HepG2 (cell line): ENCODE data around the gene KATNB1. TPM values are rescaled to one million over a fixed set of nuclear protein-coding genes. Genes with fewer than 3 reads are reported as not detected.
A peak's percentile ranks its signal among the peaks of the same experiment; 100 is the strongest.

Experiments used
- CBFB ChIP-seq: sonication (generic); formaldehyde crosslinking; IDR thresholded peaks from 2 replicates; pipeline ENCODE4 v1.4.0; 2020; ENCODE audit warnings: missing genetic modification reagents
- CENPT ChIP-seq: sonication (generic); formaldehyde crosslinking; IDR thresholded peaks from 2 replicates; pipeline ENCODE4 v1.8.0; 2022; ENCODE audit warnings: low read depth, mild to moderate bottlenecking, moderate library complexity, missing genetic modification reagents
- ELF1 ChIP-seq: sonication (generic); formaldehyde crosslinking; IDR thresholded peaks from 2 replicates; pipeline ENCODE4 v1.4.0; 2020; ENCODE audit warnings: missing genetic modification reagents
- ETV5 ChIP-seq: IDR thresholded peaks from 2 replicates; pipeline ENCODE4 v1.6.1; 2018; ENCODE audit warnings: missing biosample characterization, missing genetic modification reagents, inconsistent platforms, borderline replicate concordance
- NR2F6 ChIP-seq, 2 experiments: IDR thresholded peaks; 2 replicates each; pipeline ENCODE4 v1.6.1; 2016; ENCODE audit warnings: antibody characterized with exemption in 1 of 2, mild to moderate bottlenecking in 1 of 2
- ONECUT2 ChIP-seq: sonication (generic); formaldehyde crosslinking; IDR thresholded peaks from 2 replicates; pipeline ENCODE4 v1.4.0; 2020; ENCODE audit warnings: missing genetic modification reagents
- PLRG1 ChIP-seq: fragments of 450-650 bp; conservative IDR thresholded peaks from 2 replicates; pipeline ENCODE4 v1.6.1; 2016
- TBL1XR1 ChIP-seq: fragments of 150-350 bp; IDR thresholded peaks from 2 replicates; pipeline ENCODE4 v1.6.1; 2014; ENCODE audit warnings: borderline replicate concordance, low read length; ENCODE audit not compliant: partially characterized antibody
- ZFAT ChIP-seq: sonication (generic); formaldehyde crosslinking; conservative IDR thresholded peaks from 2 replicates; pipeline ENCODE4 v1.8.1; 2023; ENCODE audit warnings: missing genetic modification reagents, inconsistent platforms
- ZFX ChIP-seq: sonication (generic); formaldehyde crosslinking; IDR thresholded peaks from 2 replicates; pipeline ENCODE4 v1.4.0; 2020; ENCODE audit warnings: mild to moderate bottlenecking, low read depth, missing genetic modification reagents, moderate library complexity
- ZMYM3 ChIP-seq: sonication (generic); formaldehyde crosslinking; IDR thresholded peaks from 2 replicates; pipeline ENCODE4 v1.5.1; 2020; ENCODE audit warnings: mild to moderate bottlenecking, missing genetic modification reagents
- ZNF674 ChIP-seq: sonication (generic); formaldehyde crosslinking; IDR thresholded peaks from 2 replicates; pipeline ENCODE4 v1.5.0; 2020; ENCODE audit warnings: low read depth, mild to moderate bottlenecking, missing genetic modification reagents
- ZNF7 ChIP-seq: IDR thresholded peaks from 2 replicates; pipeline ENCODE4 v1.6.1; 2016; ENCODE audit warnings: missing biosample characterization, missing genetic modification reagents
- ZNF737 ChIP-seq: sonication (generic); formaldehyde crosslinking; IDR thresholded peaks from 2 replicates; pipeline ENCODE4 v1.5.0; 2020; ENCODE audit warnings: missing genetic modification reagents, mild to moderate bottlenecking, borderline replicate concordance
- ZNF772 ChIP-seq: sonication (generic); formaldehyde crosslinking; IDR thresholded peaks from 2 replicates; pipeline ENCODE4 v1.5.0; 2020; ENCODE audit warnings: mild to moderate bottlenecking, missing genetic modification reagents
- ZNF891 ChIP-seq: sonication (generic); formaldehyde crosslinking; IDR thresholded peaks from 2 replicates; pipeline ENCODE4 v1.5.0; 2020; ENCODE audit warnings: mild to moderate bottlenecking, missing genetic modification reagents
- ZSCAN22 ChIP-seq: sonication (generic); formaldehyde crosslinking; IDR thresholded peaks from 2 replicates; pipeline ENCODE4 v1.4.0; 2020; ENCODE audit warnings: mild to moderate bottlenecking, missing genetic modification reagents
- ZSCAN29 ChIP-seq: sonication (generic); formaldehyde crosslinking; conservative IDR thresholded peaks from 2 replicates; pipeline ENCODE4 v1.4.0; 2020; ENCODE audit warnings: mild to moderate bottlenecking, missing genetic modification reagents
- polyA plus RNA-seq, 8 experiments: library from polyadenylated mRNA; depleted of rRNA in 3 of 8; stranded (reverse) in 7 of 8; unstranded in 1 of 8; fragments of >200 nt; fragmentation: Illumina TruSeq in 4 of 8; extraction: Trizol in 4 of 8; gene quantifications; 2 replicates each; pipeline versions ENCODE4 v1.2.1 to v1.2.3, GENCODE V29; 2011 to 2016; ENCODE audit warnings: low read depth in 4 of 8, missing spikeins in 1 of 8, mixed read lengths in 1 of 8; ENCODE audit not compliant: insufficient read depth in 1 of 8
- total RNA-seq, 5 experiments: library from RNA; depleted of rRNA; stranded (reverse); fragments of >200 nt; fragmentation: Illumina TruSeq; extraction: Trizol; gene quantifications; 2 replicates each; pipeline ENCODE4 v1.2.3, GENCODE V29; 2016; ENCODE audit warnings: low read depth in 1 of 5
- TF ChIP-seq, protein P1 (sequence below): IDR thresholded peaks from 2 replicates; pipeline ENCODE4 v1.6.1; 2016; ENCODE audit warnings: missing genetic modification reagents, missing compliant biosample characterization
- TF ChIP-seq, protein P2 (sequence below): sonication (generic); formaldehyde crosslinking; IDR thresholded peaks from 2 replicates; pipeline ENCODE4 v1.9.0; 2021; ENCODE audit warnings: missing genetic modification reagents, mild to moderate bottlenecking, borderline replicate concordance
- TF ChIP-seq, protein P3 (sequence below): sonication (generic); formaldehyde crosslinking; IDR thresholded peaks from 2 replicates; pipeline ENCODE4 v1.4.0; 2020; ENCODE audit warnings: missing genetic modification reagents, borderline replicate concordance
- TF ChIP-seq, protein P4 (sequence below): sonication (generic); formaldehyde crosslinking; IDR thresholded peaks from 2 replicates; pipeline ENCODE4 v1.5.0; 2020; ENCODE audit warnings: missing genetic modification reagents, mild to moderate bottlenecking, borderline replicate concordance
- TF ChIP-seq, protein P5 (sequence below), 2 experiments: sonication (generic) in 1 of 2; formaldehyde crosslinking in 1 of 2; IDR thresholded peaks; 2 replicates each; pipeline versions ENCODE4 v1.4.0 to v1.6.1; 2016 to 2020; ENCODE audit warnings: borderline replicate concordance in 1 of 2, low read depth in 1 of 2, mild to moderate bottlenecking in 1 of 2, missing genetic modification reagents in 1 of 2

Gene KATNB1
- total and polyA plus RNA-seq, 2 of the 13 experiments (the other 11 are each of a cell fraction or from before 2014, with no cell fraction given) = 31.5 to 43.5 TPM

DNA sequence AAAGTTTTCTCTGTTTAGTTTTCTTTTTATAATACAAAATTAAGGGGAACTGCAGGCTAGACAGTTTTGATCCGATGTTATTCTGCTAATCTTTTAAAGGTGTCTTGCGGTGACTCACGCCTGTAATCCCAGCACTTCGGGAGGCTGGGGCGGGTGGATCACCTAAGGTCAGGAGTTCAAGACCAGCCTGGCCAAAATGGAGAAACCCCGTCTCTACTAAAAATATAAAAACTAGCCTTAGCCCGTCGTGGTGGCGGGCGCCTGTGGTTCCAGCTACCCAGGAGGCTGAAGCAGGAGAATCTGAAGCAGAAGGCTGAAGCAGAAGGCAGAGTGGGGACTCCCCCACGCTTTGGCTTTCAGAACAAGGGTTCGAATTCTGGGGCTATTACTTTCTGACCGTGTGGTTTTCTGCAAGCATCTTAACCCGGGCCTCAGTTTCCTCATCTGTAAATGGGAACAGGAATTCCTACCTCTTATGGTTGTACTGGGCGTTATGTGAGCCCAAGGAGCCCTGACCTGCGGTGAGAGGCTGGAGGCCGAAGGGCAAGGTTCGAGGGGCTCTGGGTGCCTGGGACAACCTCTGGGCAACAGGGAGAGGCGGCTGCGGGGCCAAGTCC is 1.2 kb upstream of the KATNB1 start (continued):
- TF ChIP-seq ZNF891 (CRISPR knock-in tag) (peak; percentile 94), ZSCAN22 (CRISPR knock-in tag) (no peak), ZFX (CRISPR knock-in tag) (no peak), ZFAT (CRISPR knock-in tag) (no peak), ZNF7 (CRISPR knock-in tag) (no peak), CENPT (CRISPR knock-in tag) (no peak), ZNF674 (CRISPR knock-in tag) (0 out of 2 replicates have a peak, but pooled peaks have one; percentile 40), NR2F6 (IDR thresholded peaks at IDR 0.05) (no peak), NR2F6 (CRISPR knock-in tag; IDR thresholded peaks at IDR 0.05) (no peak), ONECUT2 (CRISPR knock-in tag) (no peak), ZMYM3 (peak; percentile 89), ELF1 (CRISPR knock-in tag) (no peak), PLRG1 (no peak), TBL1XR1 (peak; percentile 21), ZNF737 (CRISPR knock-in tag) (no peak), ZNF772 (CRISPR knock-in tag) (no peak), ZSCAN29 (no peak), CBFB (CRISPR knock-in tag) (no peak), ETV5 (CRISPR knock-in tag) (no peak)
- TF ChIP-seq, protein P1, sequence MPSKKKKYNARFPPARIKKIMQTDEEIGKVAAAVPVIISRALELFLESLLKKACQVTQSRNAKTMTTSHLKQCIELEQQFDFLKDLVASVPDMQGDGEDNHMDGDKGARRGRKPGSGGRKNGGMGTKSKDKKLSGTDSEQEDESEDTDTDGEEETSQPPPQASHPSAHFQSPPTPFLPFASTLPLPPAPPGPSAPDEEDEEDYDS (CRISPR knock-in tag) = no peak
- TF ChIP-seq, protein P2, sequence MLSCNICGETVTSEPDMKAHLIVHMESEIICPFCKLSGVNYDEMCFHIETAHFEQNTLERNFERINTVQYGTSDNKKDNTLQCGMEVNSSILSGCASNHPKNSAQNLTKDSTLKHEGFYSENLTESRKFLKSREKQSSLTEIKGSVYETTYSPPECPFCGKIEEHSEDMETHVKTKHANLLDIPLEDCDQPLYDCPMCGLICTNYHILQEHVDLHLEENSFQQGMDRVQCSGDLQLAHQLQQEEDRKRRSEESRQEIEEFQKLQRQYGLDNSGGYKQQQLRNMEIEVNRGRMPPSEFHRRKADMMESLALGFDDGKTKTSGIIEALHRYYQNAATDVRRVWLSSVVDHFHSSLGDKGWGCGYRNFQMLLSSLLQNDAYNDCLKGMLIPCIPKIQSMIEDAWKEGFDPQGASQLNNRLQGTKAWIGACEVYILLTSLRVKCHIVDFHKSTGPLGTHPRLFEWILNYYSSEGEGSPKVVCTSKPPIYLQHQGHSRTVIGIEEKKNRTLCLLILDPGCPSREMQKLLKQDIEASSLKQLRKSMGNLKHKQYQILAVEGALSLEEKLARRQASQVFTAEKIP = no peak
- TF ChIP-seq, protein P3, sequence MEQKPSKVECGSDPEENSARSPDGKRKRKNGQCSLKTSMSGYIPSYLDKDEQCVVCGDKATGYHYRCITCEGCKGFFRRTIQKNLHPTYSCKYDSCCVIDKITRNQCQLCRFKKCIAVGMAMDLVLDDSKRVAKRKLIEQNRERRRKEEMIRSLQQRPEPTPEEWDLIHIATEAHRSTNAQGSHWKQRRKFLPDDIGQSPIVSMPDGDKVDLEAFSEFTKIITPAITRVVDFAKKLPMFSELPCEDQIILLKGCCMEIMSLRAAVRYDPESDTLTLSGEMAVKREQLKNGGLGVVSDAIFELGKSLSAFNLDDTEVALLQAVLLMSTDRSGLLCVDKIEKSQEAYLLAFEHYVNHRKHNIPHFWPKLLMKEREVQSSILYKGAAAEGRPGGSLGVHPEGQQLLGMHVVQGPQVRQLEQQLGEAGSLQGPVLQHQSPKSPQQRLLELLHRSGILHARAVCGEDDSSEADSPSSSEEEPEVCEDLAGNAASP (CRISPR knock-in tag) = peak; percentile 23; the same call in 1 of the 2 replicates
- TF ChIP-seq, protein P4, sequence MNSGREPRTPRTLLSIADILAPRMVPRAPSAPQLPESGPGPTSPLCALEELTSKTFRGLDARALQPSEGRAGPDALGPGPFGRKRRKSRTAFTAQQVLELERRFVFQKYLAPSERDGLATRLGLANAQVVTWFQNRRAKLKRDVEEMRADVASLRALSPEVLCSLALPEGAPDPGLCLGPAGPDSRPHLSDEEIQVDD (CRISPR knock-in tag) = no peak
- TF ChIP-seq, protein P5, sequence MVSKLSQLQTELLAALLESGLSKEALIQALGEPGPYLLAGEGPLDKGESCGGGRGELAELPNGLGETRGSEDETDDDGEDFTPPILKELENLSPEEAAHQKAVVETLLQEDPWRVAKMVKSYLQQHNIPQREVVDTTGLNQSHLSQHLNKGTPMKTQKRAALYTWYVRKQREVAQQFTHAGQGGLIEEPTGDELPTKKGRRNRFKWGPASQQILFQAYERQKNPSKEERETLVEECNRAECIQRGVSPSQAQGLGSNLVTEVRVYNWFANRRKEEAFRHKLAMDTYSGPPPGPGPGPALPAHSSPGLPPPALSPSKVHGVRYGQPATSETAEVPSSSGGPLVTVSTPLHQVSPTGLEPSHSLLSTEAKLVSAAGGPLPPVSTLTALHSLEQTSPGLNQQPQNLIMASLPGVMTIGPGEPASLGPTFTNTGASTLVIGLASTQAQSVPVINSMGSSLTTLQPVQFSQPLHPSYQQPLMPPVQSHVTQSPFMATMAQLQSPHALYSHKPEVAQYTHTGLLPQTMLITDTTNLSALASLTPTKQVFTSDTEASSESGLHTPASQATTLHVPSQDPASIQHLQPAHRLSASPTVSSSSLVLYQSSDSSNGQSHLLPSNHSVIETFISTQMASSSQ (IDR thresholded peaks at IDR 0.05; ENCODE audit: low read depth) = no peak
- TF ChIP-seq, protein P5 (CRISPR knock-in tag; IDR thresholded peaks at IDR 0.05; ENCODE audit: borderline replicate concordance) = no peak
